Upper lobe of right lung (tissue), 1 donor: ENCODE results near the gene SPDL1. TPM values are rescaled to one million over a fixed set of nuclear protein-coding genes. Genes with fewer than 3 reads are reported as not detected.

Experiments used
- ATAC-seq: fragments of 200-7000 bp; cut with Tn5 transposase; one replicate; pipeline ENCODE4 v1.9.1; 2020; ENCODE audit warnings: mild to moderate bottlenecking, moderate library complexity
- DNase-seq: peaks from one replicate; pipeline ENCODE4 v3.0.0-alpha.2; 2020
- H3K27ac ChIP-seq: fragments of 200-600 bp; one replicate; pipeline ENCODE4 v1.8.0; 2022
- H3K27me3 ChIP-seq: fragments of 200-600 bp; one replicate; pipeline ENCODE4 v1.8.0; 2022; ENCODE audit warnings: mild to moderate bottlenecking
- H3K36me3 ChIP-seq: fragments of 200-600 bp; one replicate; pipeline ENCODE4 v1.8.0; 2022
- H3K4me1 ChIP-seq: fragments of 200-600 bp; one replicate; pipeline ENCODE4 v1.8.0; 2022
- H3K4me3 ChIP-seq: fragments of 200-600 bp; one replicate; pipeline ENCODE4 v1.8.0; 2022; ENCODE audit warnings: mild to moderate bottlenecking
- H3K9me3 ChIP-seq: fragments of 200-600 bp; one replicate; pipeline ENCODE4 v1.8.0; 2022
- intact Hi-C: fragments of 100-400 bp; cut with DNase I; formaldehyde crosslinking; loops from one replicate; pipeline ENCODE4 v1.11.0; 2022
- total RNA-seq: library from RNA; stranded (reverse); fragmentation: NEBNext Ultra II Directional; extraction: Animal tissue kit (Norgen Biotek cat#: 25700); gene quantifications from one replicate; pipeline ENCODE4 v1.2.1, GENCODE V29; 2021
- TF ChIP-seq, protein P1 (sequence below): fragments of 200-600 bp; IDR thresholded peaks from one replicate; pipeline ENCODE4 v1.8.0; 2022; ENCODE audit warnings: antibody characterized with exemption
- donor health status: DM: no; HTN: yes; CAD: no; lungs with severe emphysema.

SPDL1 gene
- total RNA-seq, 1 donor from 2014 or later, result 3.5 TPM

DNA sequence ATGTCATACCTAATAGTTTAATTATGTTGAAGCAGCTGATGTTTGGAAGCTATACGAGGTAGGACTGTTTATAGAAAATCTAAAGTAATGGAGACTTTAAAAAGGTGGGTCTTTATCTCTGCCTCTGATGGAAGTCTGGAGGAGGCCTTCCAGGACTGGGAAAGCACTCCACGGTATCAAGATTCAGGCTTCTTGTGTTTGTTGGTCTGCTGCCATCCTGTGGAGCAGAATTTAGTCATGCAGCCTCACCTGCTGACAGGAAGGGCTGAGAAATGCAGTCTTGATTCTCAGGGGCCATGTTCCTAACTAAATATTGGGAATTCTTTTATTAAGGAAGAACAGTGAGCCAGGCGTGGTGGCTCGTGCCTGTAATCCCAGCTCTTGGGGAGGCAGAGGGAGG is 15.9 kb downstream of the SPDL1 start:
- Histone ChIP-seq H3K9me3 (no peaks in the 10 kb centered on the region), H3K27ac (no peak overlapping the region), H3K4me1 (no peaks in the 10 kb centered on the region), H3K36me3 (peaks cover 55% of the 10 kb centered on the region), H3K4me3 (no peak overlapping the region), H3K27me3 (no peaks in the 10 kb centered on the region)
- DNase-seq (no peak), ATAC-seq (no peak)
- TF ChIP-seq, protein P1, sequence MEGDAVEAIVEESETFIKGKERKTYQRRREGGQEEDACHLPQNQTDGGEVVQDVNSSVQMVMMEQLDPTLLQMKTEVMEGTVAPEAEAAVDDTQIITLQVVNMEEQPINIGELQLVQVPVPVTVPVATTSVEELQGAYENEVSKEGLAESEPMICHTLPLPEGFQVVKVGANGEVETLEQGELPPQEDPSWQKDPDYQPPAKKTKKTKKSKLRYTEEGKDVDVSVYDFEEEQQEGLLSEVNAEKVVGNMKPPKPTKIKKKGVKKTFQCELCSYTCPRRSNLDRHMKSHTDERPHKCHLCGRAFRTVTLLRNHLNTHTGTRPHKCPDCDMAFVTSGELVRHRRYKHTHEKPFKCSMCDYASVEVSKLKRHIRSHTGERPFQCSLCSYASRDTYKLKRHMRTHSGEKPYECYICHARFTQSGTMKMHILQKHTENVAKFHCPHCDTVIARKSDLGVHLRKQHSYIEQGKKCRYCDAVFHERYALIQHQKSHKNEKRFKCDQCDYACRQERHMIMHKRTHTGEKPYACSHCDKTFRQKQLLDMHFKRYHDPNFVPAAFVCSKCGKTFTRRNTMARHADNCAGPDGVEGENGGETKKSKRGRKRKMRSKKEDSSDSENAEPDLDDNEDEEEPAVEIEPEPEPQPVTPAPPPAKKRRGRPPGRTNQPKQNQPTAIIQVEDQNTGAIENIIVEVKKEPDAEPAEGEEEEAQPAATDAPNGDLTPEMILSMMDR, result no peak
- intact Hi-C loops, result no loop called here

- DNase-seq (no peak), ATAC-seq (no peak)
- Histone ChIP-seq H3K27me3 (no peaks in the 10 kb centered on the region), H3K4me1 (no peaks in the 10 kb centered on the region), H3K9me3 (no peaks in the 10 kb centered on the region), H3K36me3 (peaks cover 29% of the 10 kb centered on the region), H3K4me3 (no peak overlapping the region), H3K27ac (no peak overlapping the region)
- intact Hi-C loops, result no loop called here
- TF ChIP-seq, protein P1, result no peak
These were observed 19.0 kb downstream of the SPDL1 start for GRCh38 chr5:169602535-169602934.

DNA sequence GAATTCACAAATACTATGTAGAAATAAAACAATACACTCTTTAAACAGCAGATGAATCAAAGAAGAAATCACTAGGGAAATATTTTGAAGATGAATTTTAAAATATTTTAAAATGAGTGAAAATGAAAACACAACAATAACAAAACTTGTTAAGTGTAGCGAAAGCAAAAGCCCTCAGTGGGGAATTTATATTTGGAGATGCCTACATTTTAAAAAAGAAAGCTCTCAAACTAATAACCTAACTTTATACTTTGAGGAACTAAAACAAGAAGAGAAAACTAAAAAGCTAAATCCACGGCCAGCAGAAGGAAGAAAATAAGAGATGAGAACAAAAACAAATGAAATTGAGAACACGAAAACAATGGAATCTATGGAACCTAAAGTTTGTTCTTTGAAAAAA is 22.7 kb downstream of the SPDL1 start:
- Histone ChIP-seq H3K4me3 (no peak overlapping the region), H3K36me3 (peaks cover 9% of the 10 kb centered on the region), H3K4me1 (no peaks in the 10 kb centered on the region), H3K27ac (no peak overlapping the region), H3K9me3 (no peaks in the 10 kb centered on the region), H3K27me3 (no peaks in the 10 kb centered on the region)
- no peak for DNase-seq
- no peak for ATAC-seq
- TF ChIP-seq, protein P1, result no peak
- intact Hi-C loops, result no loop called here

GRCh38 chr5:169607882-169608281 is 24.3 kb downstream of the SPDL1 start:
- no peak for ATAC-seq
- intact Hi-C loops, result no loop called here
- TF ChIP-seq, protein P1, result no peak

GRCh38 chr5:169609716-169610115 is 26.1 kb downstream of the SPDL1 start:
- H3K4me1 ChIP-seq, result no peaks in the 10 kb centered on the region
- ATAC-seq (no peak), DNase-seq (no peak)
- no peaks in the 10 kb centered on the region for H3K36me3 ChIP-seq
- no peak overlapping the region for H3K4me3 ChIP-seq
- no peaks in the 10 kb centered on the region for H3K9me3 ChIP-seq
- no peak overlapping the region for H3K27ac ChIP-seq
- H3K27me3 ChIP-seq, result no peaks in the 10 kb centered on the region
- TF ChIP-seq, protein P1, result no peak
- intact Hi-C loops, result no loop called here

More at GRCh38 chr5:169607882-169608281, 24.3 kb downstream of the SPDL1 start:
- peaks cover 5% of the 10 kb centered on the region for H3K36me3 ChIP-seq
- no peak for DNase-seq
- no peaks in the 10 kb centered on the region for H3K4me1 ChIP-seq
- no peaks in the 10 kb centered on the region for H3K9me3 ChIP-seq
- H3K4me3 ChIP-seq, result no peak overlapping the region
- no peaks in the 10 kb centered on the region for H3K27me3 ChIP-seq
- no peak overlapping the region for H3K27ac ChIP-seq

- no peak for DNase-seq
- ATAC-seq, result no peak
- no peaks in the 10 kb centered on the region for H3K27me3 ChIP-seq
- no peaks in the 10 kb centered on the region for H3K4me1 ChIP-seq
- TF ChIP-seq, protein P1, result no peak
- H3K36me3 ChIP-seq, result no peaks in the 10 kb centered on the region
- H3K4me3 ChIP-seq, result no peak overlapping the region
- H3K27ac ChIP-seq, result no peak overlapping the region
- intact Hi-C loops, result no loop called here
- no peaks in the 10 kb centered on the region for H3K9me3 ChIP-seq
These were observed 27.0 kb downstream of the SPDL1 start for GRCh38 chr5:169610606-169611005.
